Right renal cortex interstitium (tissue), 3 donors: Measurements from ENCODE around the gene LEPR. TPM values are rescaled to one million over a fixed set of nuclear protein-coding genes. Genes with fewer than 3 reads are reported as not detected.

Experiments
- DNase-seq, 3 donors: peaks; one replicate each; pipeline ENCODE4 v3.0.0-alpha.2; 2013; ENCODE audit warnings: low read depth in 3 of 3, low spot score in 2 of 3
- polyA plus RNA-seq, 3 donors: library from polyadenylated mRNA; unstranded; fragments of 120-200 nt; gene quantifications; one replicate each; pipeline ENCODE4 v1.2.1, GENCODE V29; 2013; ENCODE audit not compliant: insufficient read length in 3 of 3

Gene LEPR
- polyA plus RNA-seq, 3 donors, result 8.1 to 12.1 (median 10.9) TPM

DNA sequence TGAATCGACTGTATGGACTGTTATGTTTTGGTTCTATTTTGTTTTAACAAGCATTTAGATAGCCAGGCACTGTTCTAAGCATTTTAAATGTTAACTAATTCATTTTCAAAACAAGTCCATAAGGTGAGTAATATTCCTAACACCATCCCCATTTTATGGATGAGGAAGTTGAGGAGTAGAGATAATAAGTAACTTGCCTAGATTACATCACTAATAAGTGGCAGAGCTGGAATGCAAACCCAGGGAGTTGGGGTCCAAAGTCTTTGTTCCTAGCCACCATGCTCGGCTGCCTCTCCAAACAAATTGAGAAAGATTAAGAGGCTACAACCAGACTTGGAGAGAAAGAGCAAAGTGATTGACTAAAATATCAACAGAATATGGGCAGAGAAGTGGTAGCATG is 12.6 kb upstream of the LEPR start:
- no peak for DNase-seq

DNA sequence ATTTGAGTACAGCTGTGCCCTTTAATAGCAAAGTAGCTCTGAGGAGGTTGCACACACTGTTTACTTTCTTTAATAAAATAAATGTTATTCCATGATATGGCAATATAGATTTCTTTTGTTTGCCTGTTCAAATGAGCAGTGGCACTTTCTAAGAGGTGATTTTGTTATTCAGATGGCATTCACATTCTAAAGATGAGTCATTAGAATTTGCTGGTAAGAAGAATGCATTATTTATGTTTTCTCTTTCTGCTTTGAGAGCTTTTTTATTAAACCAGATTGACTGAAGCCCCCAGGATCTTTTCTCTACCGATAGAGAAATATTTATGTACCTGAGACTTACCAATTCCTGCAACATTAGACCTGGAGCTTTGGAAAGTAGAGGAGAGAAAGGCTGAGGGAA is 11.2 kb upstream of the LEPR start:
- no peak for DNase-seq

DNA sequence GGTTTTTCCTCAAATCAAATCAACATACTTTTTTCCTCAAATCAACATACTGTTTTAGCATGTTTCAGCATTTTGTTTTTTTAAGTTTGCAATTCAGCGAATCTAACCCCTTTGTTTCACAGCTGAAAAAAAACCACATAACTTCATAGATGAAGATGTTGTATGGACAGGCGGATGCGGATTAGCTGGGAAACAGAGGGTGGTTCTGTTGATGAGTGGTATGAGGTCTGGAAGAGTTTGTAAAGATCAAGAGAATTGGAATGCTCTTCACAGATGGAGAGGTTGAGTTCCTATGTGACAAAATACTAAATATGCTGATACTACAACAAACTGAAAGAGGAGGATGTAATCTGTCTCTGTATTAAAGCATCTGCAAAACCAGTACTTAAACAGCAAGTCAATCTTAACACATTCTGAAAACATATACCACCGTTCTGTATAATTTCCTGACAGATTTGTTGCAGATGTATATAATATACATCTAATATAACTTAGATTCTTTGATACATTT is 10.6 kb upstream of the LEPR start:
- DNase-seq, result no peak

DNA sequence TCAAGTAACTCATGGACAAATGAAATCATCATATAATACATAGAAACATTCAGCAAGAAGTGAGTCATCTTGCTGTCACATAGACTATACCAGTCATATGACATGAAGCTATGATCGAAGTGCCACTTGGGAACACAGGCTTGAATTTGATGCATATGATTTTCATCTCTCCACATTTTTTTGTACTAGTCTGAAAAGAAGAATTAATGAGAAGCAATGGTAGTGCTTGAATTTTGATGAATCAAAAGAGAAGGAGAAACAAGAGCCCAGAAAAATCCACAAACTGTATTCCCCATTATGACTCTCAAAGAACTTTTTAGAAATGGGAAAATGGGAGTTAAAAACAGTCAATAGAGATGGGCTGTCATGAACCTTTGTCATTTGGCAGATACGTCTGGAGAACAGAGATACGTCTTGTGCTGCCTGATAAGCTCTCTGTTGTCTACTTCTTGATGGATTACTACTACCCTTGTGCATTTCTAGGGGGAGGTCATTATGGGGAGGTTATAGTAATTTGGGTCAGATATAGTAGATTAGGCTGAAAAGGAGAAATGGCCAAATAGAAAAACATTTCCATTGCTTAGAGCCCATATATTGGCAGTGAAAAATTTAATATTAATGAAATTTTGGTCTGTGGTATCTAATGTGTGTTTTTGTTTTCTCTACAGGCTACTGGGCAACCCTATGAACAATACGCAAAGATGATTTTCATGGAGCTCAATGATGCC is 8.0 kb upstream of the LEPR start:
- no peak for DNase-seq

DNA sequence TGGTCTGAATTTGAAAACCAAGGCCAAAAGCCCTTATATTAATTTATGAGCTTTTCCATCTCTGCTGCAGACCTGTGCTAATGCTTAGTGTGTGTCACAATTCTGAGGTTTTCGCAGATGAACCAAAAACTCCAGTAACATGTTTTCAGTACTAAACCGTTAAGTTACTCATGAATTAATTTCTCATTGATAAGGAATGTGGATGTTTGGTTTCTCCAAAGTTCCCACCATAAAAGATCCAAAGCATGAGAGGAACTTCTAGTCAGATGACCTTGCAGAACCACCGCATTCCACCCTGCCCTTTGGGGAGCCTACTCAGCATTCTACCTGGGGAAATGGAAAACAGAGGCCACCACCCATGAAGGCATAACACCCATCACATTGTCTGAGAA is 7.5 kb upstream of the LEPR start:
- no peak for DNase-seq

DNA sequence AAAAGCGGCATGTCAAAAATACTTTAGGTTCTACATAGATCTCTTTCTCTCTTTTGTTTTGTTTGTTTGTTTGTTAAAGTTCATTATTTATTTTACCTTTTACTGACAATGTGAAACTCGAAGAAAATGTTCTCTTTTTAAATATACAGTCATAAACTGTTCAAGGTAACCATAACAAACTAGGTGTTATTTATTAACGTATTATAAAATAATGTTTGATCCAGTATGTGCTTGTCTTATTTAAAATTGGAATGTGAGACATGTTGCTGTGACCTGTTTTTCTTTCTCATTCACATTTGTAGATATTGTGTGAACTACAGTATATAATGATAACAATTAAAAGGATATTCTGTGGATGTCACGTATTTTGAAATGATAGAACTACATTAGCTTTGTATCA is 5.9 kb upstream of the LEPR start:
- no peak for DNase-seq

DNA sequence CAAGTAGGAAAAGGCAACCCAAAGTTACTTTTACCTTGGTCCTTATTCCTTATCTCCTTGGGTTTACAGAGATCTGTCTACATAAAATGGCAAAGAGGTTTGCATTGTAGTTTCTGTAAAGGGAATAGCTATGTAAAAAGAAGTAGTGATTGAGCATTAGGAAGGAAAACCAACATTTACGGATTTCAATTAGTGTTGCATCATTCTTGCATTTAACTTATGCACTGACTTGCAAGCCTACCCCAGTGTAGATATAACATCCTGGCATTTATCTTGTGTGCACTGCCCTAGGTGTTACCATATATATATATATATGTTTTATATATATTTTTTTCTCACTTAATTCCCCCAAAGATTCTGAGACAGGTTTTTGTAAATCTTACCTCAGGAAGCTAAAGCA is 3.7 kb upstream of the LEPR start:
- DNase-seq, result no peak

DNA sequence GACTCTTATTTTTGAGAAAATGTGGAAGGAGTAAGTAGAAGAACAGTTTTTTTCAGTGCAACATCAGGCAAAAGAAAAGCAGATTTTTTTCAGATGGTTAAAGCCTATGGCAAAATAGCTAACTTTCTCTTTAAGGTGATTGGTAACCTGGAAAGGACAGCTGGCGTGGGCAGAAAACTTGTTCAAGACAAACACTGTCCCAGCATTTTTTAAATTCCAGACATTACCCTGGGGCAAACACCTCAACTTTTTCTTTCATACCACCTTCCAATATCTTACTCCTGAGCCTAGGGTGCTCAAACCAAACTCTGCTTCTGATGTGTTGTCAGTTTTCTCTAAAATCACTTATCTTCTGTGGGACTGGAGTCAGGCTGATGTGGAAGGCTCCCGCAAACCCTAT is 2.7 kb upstream of the LEPR start:
- DNase-seq, result no peak

DNA sequence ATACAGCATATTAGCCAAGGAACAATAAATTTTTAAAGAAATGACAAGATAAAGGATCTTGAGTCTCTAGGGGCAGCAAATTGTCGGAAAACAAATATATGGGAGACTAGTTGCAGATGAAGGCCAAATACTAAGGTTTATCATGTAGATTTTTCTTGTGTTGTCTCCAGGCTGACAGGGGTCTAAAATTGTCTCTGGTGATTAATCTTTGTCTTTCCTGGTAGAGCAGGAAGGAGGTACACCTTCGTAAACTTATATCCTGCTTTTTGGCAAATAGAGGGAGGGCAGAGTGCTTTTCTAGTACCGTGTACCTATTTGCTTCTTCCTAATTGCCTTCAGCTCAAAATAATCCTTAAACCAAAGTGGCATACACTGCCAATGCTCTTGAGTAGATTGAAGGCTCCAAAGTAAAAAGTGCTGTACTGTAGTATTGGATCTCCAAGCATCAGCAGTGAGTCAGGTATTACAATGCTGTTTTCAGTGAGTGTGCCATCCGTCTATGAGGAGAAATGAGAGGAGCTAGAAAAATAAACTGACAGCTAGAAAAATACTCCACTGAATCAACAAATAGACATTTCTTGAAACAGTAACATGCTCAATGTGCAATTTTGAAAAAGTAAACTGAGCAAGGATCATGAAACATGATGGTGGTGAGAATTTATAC is 1.8 kb upstream of the LEPR start:
- no peak for DNase-seq

DNA sequence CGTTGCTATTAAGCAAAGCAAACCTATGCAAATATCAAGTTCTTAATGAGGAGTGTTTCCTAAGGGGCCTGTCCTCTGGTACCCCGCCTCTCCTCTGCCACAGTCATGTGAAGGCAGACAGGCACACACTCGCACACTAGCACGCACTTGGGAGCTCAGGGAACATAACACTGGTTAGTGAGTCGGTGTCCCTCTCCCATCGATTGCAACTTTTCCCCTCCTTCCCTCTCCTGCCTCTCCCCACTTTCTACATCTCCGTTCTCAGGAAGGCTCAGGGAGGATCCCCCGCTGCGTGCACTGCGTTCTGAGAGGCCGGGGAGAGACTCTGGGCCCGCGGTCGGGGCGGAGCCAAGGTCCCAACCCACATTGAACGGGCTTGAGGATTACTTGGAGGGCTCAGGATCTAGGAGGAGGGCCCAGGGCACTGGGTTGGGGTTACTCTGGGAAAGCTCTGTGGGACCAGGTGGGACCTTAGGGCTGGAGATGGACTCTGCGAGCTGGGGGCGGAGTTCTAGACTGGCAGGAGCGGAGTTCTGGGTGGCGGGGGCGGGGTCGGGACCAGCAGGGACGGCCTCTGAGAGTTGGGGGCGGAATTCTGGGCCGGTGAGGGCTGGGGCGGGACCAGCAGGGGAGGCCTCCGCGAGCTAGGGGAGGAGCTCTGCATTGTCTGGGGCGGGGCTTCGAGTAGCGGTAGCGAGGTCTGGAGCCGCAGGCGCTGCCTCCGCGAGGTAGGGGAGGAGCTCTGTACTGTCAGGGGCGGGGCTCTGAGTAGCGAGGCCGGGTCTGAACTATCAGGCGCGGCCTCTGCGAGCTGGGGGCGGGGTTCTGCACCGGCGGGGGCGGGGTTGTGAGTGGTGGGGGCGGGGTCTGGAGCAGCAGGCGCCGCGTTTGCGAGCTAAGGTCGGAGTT is 533 bp upstream of the LEPR start:
- peak; percentile 87 to 95 (median 90) for DNase-seq

DNA sequence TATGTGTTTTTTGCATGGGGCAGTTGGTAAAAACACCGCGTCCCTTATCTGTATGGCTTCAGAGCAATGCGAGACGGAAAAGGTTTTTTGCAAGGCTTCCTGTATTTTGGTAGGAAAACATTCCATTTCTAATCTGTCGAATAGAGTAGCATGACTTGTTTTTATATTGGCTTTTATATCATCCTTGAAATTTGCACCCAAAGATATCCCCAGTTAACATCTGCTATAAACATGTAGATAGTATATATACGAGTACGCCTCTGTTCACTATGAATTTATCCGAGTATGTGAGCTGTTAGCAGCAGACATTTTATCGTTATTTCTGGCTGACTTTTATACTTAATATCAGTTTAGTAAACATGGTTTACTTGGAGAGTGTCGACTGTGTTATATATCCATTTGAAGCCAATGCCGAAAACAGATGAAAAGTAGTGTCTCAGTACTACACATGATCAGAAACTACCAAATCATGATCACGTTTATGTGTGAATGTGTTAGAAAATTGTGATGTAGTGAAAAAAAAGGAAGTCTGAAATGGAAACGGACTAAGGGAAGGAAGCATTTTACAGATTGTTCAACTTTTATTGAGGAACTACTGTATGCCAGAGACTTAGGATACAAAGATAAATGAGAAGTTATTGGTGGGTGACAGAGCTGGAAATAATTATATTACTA is 1.0 kb downstream of the LEPR start:
- DNase-seq, result peak in 1 of 3 donors; percentile 48

DNA sequence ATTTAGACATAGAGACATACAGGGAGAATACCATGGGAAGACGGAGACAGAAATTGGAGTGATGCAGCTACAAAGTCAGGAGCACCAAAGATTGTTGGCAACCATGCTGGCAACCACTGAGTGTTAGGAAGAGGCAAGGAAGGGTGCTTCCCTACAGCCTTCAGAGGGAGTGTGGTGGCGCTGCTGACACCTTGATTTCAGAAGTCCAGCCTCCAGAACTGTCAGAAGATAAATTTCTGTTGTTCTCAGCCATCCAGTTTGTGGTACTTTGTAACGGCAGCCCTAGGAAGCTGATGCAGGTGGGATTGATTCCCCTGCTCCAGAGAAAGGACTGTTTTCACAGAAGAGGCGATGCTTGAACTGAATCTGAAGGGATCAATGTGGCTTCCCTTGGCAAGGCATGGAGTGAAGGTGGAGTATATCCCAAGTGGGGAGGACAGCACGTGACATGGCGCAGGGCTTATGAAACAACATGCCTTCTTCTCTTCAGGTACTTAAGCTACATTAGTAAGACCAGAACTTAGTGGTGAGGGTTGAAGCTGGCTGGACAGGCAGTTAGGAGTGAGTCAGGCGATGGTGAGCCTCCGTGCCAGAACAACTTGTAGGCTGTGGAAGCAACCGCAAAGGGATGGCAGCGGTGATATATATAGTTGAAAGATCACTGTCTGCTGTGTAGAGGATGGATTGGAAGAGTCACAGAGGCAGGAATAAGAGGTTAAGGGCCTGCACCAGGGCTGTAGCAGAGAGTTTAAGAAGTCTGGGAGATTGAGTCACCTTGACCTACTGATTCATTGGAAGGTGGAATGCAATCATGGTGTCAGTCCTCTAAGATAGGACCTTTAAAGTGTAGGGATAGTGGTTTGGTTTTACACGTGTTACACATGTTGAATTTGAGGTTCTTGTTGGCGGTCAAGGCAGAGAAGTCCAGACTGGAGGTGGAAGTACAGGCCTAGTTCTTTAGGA is 2.1 kb downstream of the LEPR start:
- no peak for DNase-seq

DNA sequence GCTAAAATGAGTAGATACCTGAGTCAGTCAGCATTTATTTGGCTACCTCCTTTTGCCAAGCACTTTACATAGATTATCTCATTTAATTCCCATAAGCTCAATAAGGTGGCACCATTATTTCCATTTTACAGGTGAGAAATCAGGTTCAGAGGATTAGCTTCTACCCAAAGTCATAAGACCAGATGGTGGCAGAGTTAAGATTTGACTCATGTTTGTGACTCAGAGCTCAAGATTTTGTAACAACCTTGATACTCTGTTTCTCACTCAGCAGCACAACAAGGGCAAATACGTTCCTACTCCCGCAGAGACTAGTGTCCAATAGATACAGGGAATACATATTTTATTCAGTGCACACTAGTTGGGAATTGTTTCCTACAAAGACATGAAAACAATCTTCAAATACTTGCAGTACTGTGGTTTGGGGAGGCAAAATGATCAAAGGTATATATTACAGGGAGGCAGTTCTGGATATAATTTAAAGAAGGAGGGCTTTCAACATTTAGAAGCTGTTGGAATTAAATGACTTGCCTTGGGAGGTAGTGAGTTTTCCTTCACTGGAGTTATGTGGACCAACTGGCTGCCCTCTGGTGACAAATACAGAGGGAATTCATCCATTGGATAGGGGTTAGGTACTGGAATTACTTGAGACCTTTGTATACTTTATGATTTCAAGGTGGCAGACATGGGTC is 3.6 kb downstream of the LEPR start:
- no peak for DNase-seq

DNA sequence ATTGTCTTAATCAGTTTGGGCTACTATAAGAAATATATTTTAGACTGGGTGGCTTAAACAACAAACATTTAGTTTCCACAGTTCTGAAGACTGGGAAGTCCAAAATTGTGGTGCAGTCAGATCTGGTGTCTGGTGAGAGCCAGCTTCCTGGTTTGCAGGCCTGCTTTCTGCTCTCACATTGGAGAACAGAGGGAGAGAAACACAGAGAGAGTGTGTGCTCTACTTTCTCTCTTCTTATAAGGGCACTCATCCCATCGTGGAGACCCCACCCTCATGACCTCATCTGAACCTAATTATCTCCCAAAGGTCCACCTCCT is 4.1 kb downstream of the LEPR start:
- DNase-seq, result no peak

DNA sequence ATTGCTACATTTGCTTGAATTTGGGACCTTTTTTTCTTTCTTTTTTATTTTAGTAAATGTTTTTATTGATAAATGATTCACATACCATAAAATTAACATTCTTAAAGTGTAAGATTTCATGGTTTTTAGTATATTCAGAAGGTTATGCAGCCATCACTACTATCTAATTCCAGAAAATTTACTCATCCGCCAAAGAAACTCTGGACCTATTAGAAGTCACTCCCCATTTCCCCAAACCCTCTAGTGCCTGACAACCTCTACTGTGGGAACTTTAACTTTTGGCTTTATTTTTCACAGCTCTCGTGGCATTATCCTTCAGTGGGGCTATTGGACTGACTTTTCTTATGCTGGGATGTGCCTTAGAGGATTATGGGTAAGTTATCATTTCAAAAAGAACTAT is 4.5 kb downstream of the LEPR start:
- DNase-seq, result no peak

DNA sequence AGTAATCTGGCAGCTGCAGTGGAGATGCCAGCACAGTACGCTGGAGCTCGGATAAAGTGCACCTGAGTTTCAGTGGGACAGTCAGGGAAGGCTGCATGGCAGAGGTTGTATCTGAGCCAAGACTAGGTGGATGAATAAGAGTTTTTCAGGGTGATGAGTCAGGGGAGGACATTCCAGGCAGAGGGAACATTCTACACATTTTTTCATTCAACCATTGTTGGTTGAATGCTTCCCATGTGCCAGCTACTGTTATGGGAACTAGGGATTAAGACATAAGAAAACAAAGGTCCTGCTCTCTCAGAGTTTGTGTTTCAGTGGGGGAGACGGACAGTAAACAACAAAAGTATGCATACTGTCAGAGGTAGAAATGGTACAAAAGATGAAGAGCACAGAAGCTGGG is 5.2 kb downstream of the LEPR start:
- DNase-seq, result no peak

DNA sequence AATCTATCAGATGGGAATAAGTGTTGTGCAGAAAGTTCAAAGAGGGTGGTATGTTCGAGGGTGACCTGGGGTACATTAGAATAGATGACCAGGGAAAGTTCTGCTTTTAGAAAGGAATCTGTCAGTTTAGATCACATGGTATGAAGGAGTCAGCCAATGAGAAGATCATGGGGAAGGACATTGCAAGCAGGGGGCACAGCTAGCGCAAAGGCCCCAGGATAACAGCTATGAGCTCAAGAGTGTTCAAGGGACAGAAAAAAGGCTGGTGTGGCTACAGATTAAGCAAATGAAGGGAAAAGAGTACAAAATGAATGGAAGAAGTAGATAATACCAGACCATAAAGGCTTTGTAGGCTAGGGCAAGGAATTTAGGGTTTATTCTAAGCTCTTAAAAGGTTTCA is 8.6 kb downstream of the LEPR start:
- no peak for DNase-seq

DNA sequence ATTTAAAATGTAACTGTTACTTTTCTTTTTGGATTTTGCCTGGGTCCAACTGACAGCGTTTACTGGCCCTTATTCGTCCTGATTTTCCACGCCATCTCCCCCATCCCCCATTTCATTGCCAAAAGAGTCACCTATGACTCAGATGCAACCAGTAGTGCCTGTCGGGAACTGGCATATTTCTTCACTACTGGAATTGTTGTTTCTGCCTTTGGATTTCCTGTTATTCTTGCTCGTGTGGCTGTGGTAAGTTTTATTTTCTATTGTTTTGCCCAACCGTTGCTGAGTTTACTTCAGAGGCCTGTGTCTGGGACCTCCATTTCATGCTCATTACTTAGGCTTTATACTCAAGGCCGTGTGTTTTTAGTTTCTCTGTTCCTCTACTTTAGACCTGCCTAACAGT is 9.3 kb downstream of the LEPR start:
- DNase-seq, result no peak

DNA sequence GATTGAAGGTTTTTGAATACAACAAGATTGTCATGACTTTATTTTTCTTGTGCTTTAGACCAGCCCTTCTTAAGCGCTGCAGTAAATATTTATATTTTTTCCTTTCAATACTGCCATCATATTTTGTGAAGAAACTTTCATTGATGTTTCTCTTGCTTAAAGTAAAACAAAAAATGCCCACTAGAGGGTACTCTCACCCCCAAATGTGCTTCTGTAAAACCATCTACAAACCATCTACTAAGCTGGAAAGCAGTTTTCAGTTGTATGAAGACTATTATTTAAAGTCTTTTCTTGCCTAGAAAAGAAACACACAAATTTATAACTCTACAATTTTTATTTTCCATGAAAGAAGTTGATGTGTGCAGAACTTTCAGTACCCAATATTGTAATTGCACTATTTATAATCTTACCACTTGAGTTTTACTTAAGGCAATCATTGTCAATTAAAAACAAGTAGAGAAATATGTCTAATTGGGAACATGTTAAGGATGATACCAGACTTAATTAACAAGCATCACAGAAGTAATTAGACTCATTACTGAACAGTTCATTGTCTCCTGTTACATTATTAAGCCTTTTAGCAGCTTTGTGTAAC is 10.7 kb downstream of the LEPR start:
- no peak for DNase-seq
